Measurements from ENCODE around the gene NTN1. TPM values are rescaled to one million over a fixed set of nuclear protein-coding genes. Genes with fewer than 3 reads are reported as not detected.

The NTN1 gene
- polyA plus RNA-seq, 1 donor from 2014 or later: 16.2 TPM

DNA sequence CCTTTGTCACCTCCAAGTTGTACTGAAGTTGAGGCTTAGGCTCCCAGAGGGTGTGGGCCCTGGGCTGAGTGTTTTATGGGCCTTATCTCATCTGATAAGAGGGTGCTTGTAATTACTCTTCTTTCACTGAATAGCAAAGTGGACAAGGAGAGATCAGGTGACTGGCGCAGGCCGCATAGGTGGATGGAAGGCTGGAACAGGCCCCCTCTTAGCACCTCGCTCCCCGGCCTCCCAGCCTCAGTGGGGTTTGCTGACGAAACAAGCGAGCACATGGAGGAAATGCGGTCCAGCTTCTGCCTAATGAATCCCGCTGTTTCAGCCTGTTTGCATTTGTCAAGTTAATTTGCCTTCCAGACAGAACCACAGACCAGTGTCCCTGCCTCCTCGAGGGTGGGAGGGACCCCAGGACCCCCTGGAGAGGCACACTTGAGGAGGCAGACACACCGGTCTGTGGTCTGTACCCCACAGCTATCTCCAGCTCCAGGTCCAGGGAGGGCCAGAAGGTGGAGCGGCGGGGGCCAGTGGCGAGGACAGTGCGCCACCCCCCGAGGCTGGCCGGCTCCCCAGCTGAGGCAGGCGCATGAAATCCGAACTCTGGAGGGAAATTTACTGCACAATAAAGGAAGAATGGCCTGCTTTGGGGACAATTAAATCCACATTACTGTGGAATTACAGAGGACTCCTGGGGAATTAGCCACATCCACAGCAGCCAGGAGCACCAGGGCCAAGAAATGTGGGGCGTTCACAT is 123.4 kb downstream of the NTN1 start:
- Histone ChIP-seq H3K4me2 (ENCODE audit: low read length) (no peak overlapping the region), H2AFZ (ENCODE audit: low read depth, low read length) (no peak overlapping the region), H3K27ac (ENCODE audit: low read length) (no peak overlapping the region), H3K9ac (ENCODE audit: low read length) (no peak overlapping the region), H3K79me2 (replicated peaks; ENCODE audit: insufficient read depth, low read length) (no peaks in the 10 kb centered on the region), H3K9me2 (ENCODE audit: insufficient read depth, low read length) (no peaks in the 10 kb centered on the region), H3K36me3 (ENCODE audit: insufficient read depth, low read length) (no peaks in the 10 kb centered on the region), H3K27me3 (ENCODE audit: insufficient read depth, low read depth, low read length) (no peaks in the 10 kb centered on the region), H3F3A (ENCODE audit: insufficient read depth, low read length, poor library complexity, severe bottlenecking) (no peaks in the 10 kb centered on the region), H3K9me3 (ENCODE audit: low read length) (no peaks in the 10 kb centered on the region), H3K4me3 (ENCODE audit: low read length) (no peak overlapping the region), H4K20me1 (ENCODE audit: insufficient read depth) (no peaks in the 10 kb centered on the region)
- no peak for TF ChIP-seq TAF1 (IDR thresholded peaks at IDR 0.05; ENCODE audit: low read depth)
- TF ChIP-seq, protein P1, sequence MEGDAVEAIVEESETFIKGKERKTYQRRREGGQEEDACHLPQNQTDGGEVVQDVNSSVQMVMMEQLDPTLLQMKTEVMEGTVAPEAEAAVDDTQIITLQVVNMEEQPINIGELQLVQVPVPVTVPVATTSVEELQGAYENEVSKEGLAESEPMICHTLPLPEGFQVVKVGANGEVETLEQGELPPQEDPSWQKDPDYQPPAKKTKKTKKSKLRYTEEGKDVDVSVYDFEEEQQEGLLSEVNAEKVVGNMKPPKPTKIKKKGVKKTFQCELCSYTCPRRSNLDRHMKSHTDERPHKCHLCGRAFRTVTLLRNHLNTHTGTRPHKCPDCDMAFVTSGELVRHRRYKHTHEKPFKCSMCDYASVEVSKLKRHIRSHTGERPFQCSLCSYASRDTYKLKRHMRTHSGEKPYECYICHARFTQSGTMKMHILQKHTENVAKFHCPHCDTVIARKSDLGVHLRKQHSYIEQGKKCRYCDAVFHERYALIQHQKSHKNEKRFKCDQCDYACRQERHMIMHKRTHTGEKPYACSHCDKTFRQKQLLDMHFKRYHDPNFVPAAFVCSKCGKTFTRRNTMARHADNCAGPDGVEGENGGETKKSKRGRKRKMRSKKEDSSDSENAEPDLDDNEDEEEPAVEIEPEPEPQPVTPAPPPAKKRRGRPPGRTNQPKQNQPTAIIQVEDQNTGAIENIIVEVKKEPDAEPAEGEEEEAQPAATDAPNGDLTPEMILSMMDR (IDR thresholded peaks at IDR 0.05; ENCODE audit: poor library complexity, severe bottlenecking): no peak
- no peak for TF ChIP-seq SMC3 (conservative IDR thresholded peaks at IDR 0.05; ENCODE audit: poor library complexity)
- TF ChIP-seq EZH2 (IDR thresholded peaks at IDR 0.05; ENCODE audit: borderline replicate concordance, insufficient read depth, low read length, poor library complexity, severe bottlenecking): no peak
- TF ChIP-seq EP300 (conservative IDR thresholded peaks at IDR 0.05; ENCODE audit: poor library complexity, severe bottlenecking): no peak
- no peak for TF ChIP-seq POLR2AphosphoS5 (IDR thresholded peaks at IDR 0.05)
- TF ChIP-seq MXI1 (conservative IDR thresholded peaks at IDR 0.05; ENCODE audit: poor library complexity, severe bottlenecking): no peak
- TF ChIP-seq, protein P2, sequence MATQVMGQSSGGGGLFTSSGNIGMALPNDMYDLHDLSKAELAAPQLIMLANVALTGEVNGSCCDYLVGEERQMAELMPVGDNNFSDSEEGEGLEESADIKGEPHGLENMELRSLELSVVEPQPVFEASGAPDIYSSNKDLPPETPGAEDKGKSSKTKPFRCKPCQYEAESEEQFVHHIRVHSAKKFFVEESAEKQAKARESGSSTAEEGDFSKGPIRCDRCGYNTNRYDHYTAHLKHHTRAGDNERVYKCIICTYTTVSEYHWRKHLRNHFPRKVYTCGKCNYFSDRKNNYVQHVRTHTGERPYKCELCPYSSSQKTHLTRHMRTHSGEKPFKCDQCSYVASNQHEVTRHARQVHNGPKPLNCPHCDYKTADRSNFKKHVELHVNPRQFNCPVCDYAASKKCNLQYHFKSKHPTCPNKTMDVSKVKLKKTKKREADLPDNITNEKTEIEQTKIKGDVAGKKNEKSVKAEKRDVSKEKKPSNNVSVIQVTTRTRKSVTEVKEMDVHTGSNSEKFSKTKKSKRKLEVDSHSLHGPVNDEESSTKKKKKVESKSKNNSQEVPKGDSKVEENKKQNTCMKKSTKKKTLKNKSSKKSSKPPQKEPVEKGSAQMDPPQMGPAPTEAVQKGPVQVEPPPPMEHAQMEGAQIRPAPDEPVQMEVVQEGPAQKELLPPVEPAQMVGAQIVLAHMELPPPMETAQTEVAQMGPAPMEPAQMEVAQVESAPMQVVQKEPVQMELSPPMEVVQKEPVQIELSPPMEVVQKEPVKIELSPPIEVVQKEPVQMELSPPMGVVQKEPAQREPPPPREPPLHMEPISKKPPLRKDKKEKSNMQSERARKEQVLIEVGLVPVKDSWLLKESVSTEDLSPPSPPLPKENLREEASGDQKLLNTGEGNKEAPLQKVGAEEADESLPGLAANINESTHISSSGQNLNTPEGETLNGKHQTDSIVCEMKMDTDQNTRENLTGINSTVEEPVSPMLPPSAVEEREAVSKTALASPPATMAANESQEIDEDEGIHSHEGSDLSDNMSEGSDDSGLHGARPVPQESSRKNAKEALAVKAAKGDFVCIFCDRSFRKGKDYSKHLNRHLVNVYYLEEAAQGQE (IDR thresholded peaks at IDR 0.05; ENCODE audit: borderline replicate concordance): no peak
- TF ChIP-seq RAD21 (conservative IDR thresholded peaks at IDR 0.05): no peak

DNA sequence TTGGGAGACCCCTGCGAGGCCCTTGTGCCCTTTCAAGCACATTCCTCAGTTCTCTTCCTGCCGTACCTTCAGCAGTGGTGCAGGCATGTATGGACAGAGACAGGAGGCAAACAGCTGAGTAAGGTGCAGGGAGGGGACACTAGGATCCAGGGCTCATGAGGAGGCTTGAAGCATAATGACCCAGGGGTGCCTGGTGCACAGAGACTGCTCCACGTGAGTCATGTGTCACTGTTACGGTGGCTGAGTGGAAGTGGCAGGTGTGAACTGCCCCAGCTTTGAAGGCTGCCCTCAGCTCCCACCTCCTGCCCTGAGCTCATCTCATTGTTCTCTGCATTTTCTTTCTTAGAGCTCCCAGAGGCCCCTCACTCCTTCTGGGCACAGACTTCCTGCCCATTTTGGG is 124.8 kb downstream of the NTN1 start:
- Histone ChIP-seq H3K9ac (ENCODE audit: low read length) (no peak overlapping the region), H3K9me2 (ENCODE audit: insufficient read depth, low read length) (no peaks in the 10 kb centered on the region), H3K4me2 (ENCODE audit: low read length) (no peak overlapping the region), H2AFZ (ENCODE audit: low read depth, low read length) (no peak overlapping the region), H4K20me1 (ENCODE audit: insufficient read depth) (no peaks in the 10 kb centered on the region), H3K27ac (ENCODE audit: low read length) (no peak overlapping the region), H3K4me3 (ENCODE audit: low read length) (no peak overlapping the region), H3K9me3 (ENCODE audit: low read length) (no peaks in the 10 kb centered on the region), H3K36me3 (ENCODE audit: insufficient read depth, low read length) (no peaks in the 10 kb centered on the region), H3F3A (ENCODE audit: insufficient read depth, low read length, poor library complexity, severe bottlenecking) (no peaks in the 10 kb centered on the region), H3K27me3 (ENCODE audit: insufficient read depth, low read depth, low read length) (no peaks in the 10 kb centered on the region), H3K79me2 (replicated peaks; ENCODE audit: insufficient read depth, low read length) (no peaks in the 10 kb centered on the region)
- TF ChIP-seq TAF1 (IDR thresholded peaks at IDR 0.05; ENCODE audit: low read depth) (no peak), MXI1 (conservative IDR thresholded peaks at IDR 0.05; ENCODE audit: poor library complexity, severe bottlenecking) (no peak), RAD21 (conservative IDR thresholded peaks at IDR 0.05) (no peak), EZH2 (IDR thresholded peaks at IDR 0.05; ENCODE audit: borderline replicate concordance, insufficient read depth, low read length, poor library complexity, severe bottlenecking) (no peak), POLR2AphosphoS5 (IDR thresholded peaks at IDR 0.05) (no peak)
- TF ChIP-seq, protein P1 (IDR thresholded peaks at IDR 0.05; ENCODE audit: poor library complexity, severe bottlenecking): no peak
- TF ChIP-seq, protein P2 (IDR thresholded peaks at IDR 0.05; ENCODE audit: borderline replicate concordance): no peak

Data from neural cell (in vitro differentiated cells).